Hypothalamus (tissue), 51 donors: ENCODE results near the gene LETMD1.
"Not testable (repeated sequence)": the region's sequence is repeated elsewhere in the genome, so short reads cannot be mapped to it uniquely, and the experiment has no call there.

Experiments
- DNase-seq, 51 donors: peaks; one replicate each; lab custom pipeline; 2025; lab: John Stamatoyannopoulos, UW

LETMD1 gene

GRCh38 chr12:51047655-51048540, at the start of gene LETMD1:
TSS of gene LETMD1 (plus strand) at chr12:51048327. CDS start at chr12:51048357, 30 bp downstream.
- DNase-seq = peak; percentile 74 to 99 (median 96)

- peak in 1 of 51 donors; percentile 4 for DNase-seq
These were observed 49.0 kb upstream of the LETMD1 start for GRCh38 chr12:50999093-50999492.

- no peak for DNase-seq
These were observed 47.9 kb upstream of the LETMD1 start for GRCh38 chr12:51000245-51000644.

- no peak for DNase-seq
These were observed 46.3 kb upstream of the LETMD1 start for GRCh38 chr12:51001799-51002198.

GRCh38 chr12:51004504-51004903, 43.6 kb upstream of the LETMD1 start:
- DNase-seq = peak in 2 of 51 donors; percentile 3 to 11

GRCh38 chr12:51005030-51005429, 43.1 kb upstream of the LETMD1 start:
- no peak for DNase-seq

GRCh38 chr12:51005671-51006070, 42.5 kb upstream of the LETMD1 start:
- DNase-seq = no peak

- no peak for DNase-seq
These were observed 39.6 kb upstream of the LETMD1 start for GRCh38 chr12:51008329-51009055.

GRCh38 chr12:51009056-51009440, 39.1 kb upstream of the LETMD1 start:
- DNase-seq = peak in 48 of 51 donors; percentile 16 to 92 (median 72)

GRCh38 chr12:51011955-51012354, 36.2 kb upstream of the LETMD1 start:
- peak in 4 of 51 donors; percentile 4 to 28 (median 12) for DNase-seq

GRCh38 chr12:51012570-51013236, 35.4 kb upstream of the LETMD1 start:
- no peak for DNase-seq

- DNase-seq = no peak
These were observed 34.7 kb upstream of the LETMD1 start for GRCh38 chr12:51013441-51013840.

GRCh38 chr12:51014467-51014866, 33.7 kb upstream of the LETMD1 start:
- DNase-seq = not testable (repeated sequence)

GRCh38 chr12:51017452-51017851, 30.7 kb upstream of the LETMD1 start:
- DNase-seq = no peak

GRCh38 chr12:51018956-51019355, 29.2 kb upstream of the LETMD1 start:
- DNase-seq = no peak

GRCh38 chr12:51019927-51020326, 28.2 kb upstream of the LETMD1 start:
- peak in 1 of 51 donors; percentile 7 for DNase-seq

- DNase-seq = peak in 9 of 51 donors; percentile 5 to 66 (median 20)
These were observed 27.5 kb upstream of the LETMD1 start for GRCh38 chr12:51020448-51021182.

GRCh38 chr12:51021694-51022093, 26.4 kb upstream of the LETMD1 start:
- peak in 1 of 51 donors; percentile 1 for DNase-seq

- DNase-seq = peak in 1 of 51 donors; percentile 32
These were observed 24.3 kb upstream of the LETMD1 start for GRCh38 chr12:51023625-51024382.
